ENCODE measurements around the gene KANSL1L.

KANSL1L gene

GRCh38 chr2:209974576-209974975 is 196.6 kb downstream of the KANSL1L start:
- no peaks in the 10 kb centered on the region for H3K4me1 ChIP-seq (ENCODE audit: control insufficient read depth, insufficient read depth, low read length, poor library complexity, severe bottlenecking)
- WGBS, 2 experiments (ENCODE audit: insufficient coverage in 2 of 2): 91% methylated on average over 1 of the region's 1 CpG; no CpG with 5 or more reads in 1 of the 2 experiments
- H3K27ac ChIP-seq (ENCODE audit: low read depth, low read length, severe bottlenecking): no peak overlapping the region
- H3K9me3 ChIP-seq (ENCODE audit: control insufficient read depth, low read length): no peaks in the 10 kb centered on the region
- H3K4me3 ChIP-seq (ENCODE audit: extremely low read depth, insufficient read depth, low read length, poor library complexity, severe bottlenecking): no peak overlapping the region
- no peaks in the 10 kb centered on the region for H3K36me3 ChIP-seq (ENCODE audit: control insufficient read depth, insufficient read depth, low read length)

GRCh38 chr2:209973328-209973727 is 197.9 kb downstream of the KANSL1L start:
- Histone ChIP-seq H3K4me1 (ENCODE audit: control insufficient read depth, insufficient read depth, low read length, poor library complexity, severe bottlenecking) (no peaks in the 10 kb centered on the region), H3K36me3 (ENCODE audit: control insufficient read depth, insufficient read depth, low read length) (no peaks in the 10 kb centered on the region), H3K27ac (ENCODE audit: low read depth, low read length, severe bottlenecking) (no peak overlapping the region), H3K4me3 (ENCODE audit: extremely low read depth, insufficient read depth, low read length, poor library complexity, severe bottlenecking) (no peak overlapping the region), H3K9me3 (ENCODE audit: control insufficient read depth, low read length) (no peaks in the 10 kb centered on the region)
- no CpG with 5 or more reads among the region's 1 CpG for WGBS, 2 experiments (ENCODE audit: insufficient coverage in 2 of 2)

Data from mesodermal cell (in vitro differentiated cells).